Fibroblast of lung (primary cell): ENCODE results near the gene SGCG. TPM values are rescaled to one million over a fixed set of nuclear protein-coding genes. Genes with fewer than 3 reads are reported as not detected.

Experiments
- DNase-seq, 2 donors: peaks; one replicate each; pipeline versions ENCODE4 v3.0.0 to v3.0.0-alpha.2; 2010; ENCODE audit warnings: low read depth in 2 of 2
- H2AFZ ChIP-seq: 2 replicates; pipeline ENCODE4 v1.5.1; 2012; ENCODE audit warnings: low read length, control low read depth, inconsistent platforms
- H3K27ac ChIP-seq: 2 replicates; pipeline ENCODE4 v1.5.1; 2011; ENCODE audit warnings: low read length, control low read depth; ENCODE audit not compliant: insufficient read depth
- H3K27me3 ChIP-seq: 2 replicates; pipeline ENCODE4 v1.5.1; 2011; ENCODE audit warnings: mild to moderate bottlenecking, low read length; ENCODE audit not compliant: control insufficient read depth, insufficient read depth
- H3K36me3 ChIP-seq: 2 replicates; pipeline ENCODE4 v1.5.1; 2011; ENCODE audit warnings: low read length; ENCODE audit not compliant: control insufficient read depth, insufficient read depth
- H3K4me1 ChIP-seq: 2 replicates; pipeline ENCODE4 v1.5.1; 2011; ENCODE audit warnings: low read length; ENCODE audit not compliant: control insufficient read depth, insufficient read depth; ENCODE audit errors: extremely low read depth
- H3K4me2 ChIP-seq: 2 replicates; pipeline ENCODE4 v1.5.1; 2011; ENCODE audit warnings: low read length, control low read depth; ENCODE audit not compliant: insufficient read depth; ENCODE audit errors: extremely low read depth
- H3K4me3 ChIP-seq, 4 experiments: fragments of 200-600 bp in 1 of 4; sonication (generic) in 1 of 4; replicated peaks in 1 of 4; 2 replicates each; pipeline ENCODE4 v1.5.1; 2011 to 2016; ENCODE audit warnings: low read length in 4 of 4, low read depth in 3 of 4, mild to moderate bottlenecking in 3 of 4, control low read depth in 2 of 4, inconsistent platforms in 1 of 4, mixed read lengths in 1 of 4; ENCODE audit not compliant: insufficient read depth in 1 of 4; ENCODE audit errors: control extremely low read depth in 1 of 4
- H3K79me2 ChIP-seq: 2 replicates; pipeline ENCODE4 v1.5.1; 2012; ENCODE audit warnings: mild to moderate bottlenecking, low read length, inconsistent platforms; ENCODE audit not compliant: control insufficient read depth, insufficient read depth
- H3K9ac ChIP-seq: 2 replicates; pipeline ENCODE4 v1.5.1; 2011; ENCODE audit warnings: mild to moderate bottlenecking, low read length, control low read depth; ENCODE audit not compliant: insufficient read depth
- H3K9me3 ChIP-seq: 2 replicates; pipeline ENCODE4 v1.5.1; 2012; ENCODE audit warnings: low read depth, low read length; ENCODE audit not compliant: control insufficient read depth, insufficient read depth
- H4K20me1 ChIP-seq: 2 replicates; pipeline ENCODE4 v1.5.1; 2011; ENCODE audit warnings: low read length; ENCODE audit not compliant: control insufficient read depth, insufficient read depth; ENCODE audit errors: extremely low read depth
- EZH2 ChIP-seq: IDR thresholded peaks from 2 replicates; pipeline ENCODE4 v1.5.1; 2012; ENCODE audit warnings: low read length, control low read depth, mild to moderate bottlenecking; ENCODE audit errors: missing control alignments
- polyA plus RNA-seq, 2 donors: library from polyadenylated mRNA; depleted of rRNA in 1 of 2; stranded (reverse) in 1 of 2; unstranded in 1 of 2; fragments of >200 nt; gene quantifications; 2 replicates each; pipeline ENCODE4 v1.2.1, GENCODE V29; 2011 to 2012; ENCODE audit warnings: missing spikeins in 1 of 2
- total RNA-seq: library from RNA; depleted of rRNA; stranded (reverse); fragments of >200 nt; gene quantifications from 2 replicates; pipeline ENCODE4 v1.2.1, GENCODE V29; 2014
- TF ChIP-seq, protein P1 (sequence below), 2 donors: IDR thresholded peaks in 1 of 2; conservative IDR thresholded peaks in 1 of 2; 1 replicate in 1 of 2; 2 replicates in 1 of 2; pipeline ENCODE4 v1.5.1; 2011 to 2012; ENCODE audit warnings: low read length in 2 of 2, control low read depth in 1 of 2, inconsistent platforms in 1 of 2, low read depth in 1 of 2, mild to moderate bottlenecking in 1 of 2

SGCG gene
- total and polyA plus RNA-seq, 2 donors (not counting 1 experiment from before 2014, with no cell fraction given), result 0.14 to 1.5 TPM

DNA sequence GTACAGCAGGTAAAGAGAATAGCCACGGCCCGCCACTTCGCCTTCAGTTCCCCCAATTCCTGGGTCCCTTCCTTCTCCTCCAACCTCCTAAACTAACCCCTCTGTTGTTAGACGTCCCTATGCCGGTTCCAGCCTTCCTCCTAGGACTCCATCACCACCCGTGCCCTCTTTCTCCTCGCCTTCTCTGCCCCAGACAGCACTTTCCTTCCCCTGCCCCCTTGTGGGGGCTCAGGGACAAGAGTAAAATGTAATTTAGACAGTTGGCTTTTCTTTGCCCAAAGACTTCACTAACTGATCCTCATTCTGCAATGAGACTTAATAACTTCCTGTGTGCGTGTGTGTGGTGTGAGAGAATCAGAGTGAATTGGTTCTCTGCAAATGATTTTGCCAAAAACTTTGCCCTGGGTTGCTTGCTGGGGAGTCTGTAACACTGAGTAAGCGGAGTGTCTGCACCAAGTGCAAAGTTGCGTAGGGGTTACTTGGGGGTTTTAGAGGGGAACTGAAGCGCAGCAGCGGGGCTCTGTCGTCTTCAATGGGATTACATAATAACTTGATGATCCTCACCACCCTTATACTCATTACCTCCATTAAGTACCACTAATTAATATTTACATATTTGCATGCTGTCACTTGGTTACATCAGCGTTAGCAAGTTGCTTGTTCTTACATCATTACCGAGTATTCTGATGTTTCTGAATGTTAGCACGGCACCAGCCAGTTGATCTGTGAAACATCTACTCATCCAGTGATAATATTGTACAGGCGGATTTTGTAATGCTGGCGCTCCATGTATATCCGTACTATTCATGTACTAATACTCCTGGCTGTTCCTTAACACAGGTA lies 19.9 kb upstream of the SGCG start:
- H4K20me1 ChIP-seq, result no peaks in the 10 kb centered on the region
- H3K4me2 ChIP-seq, result no peak overlapping the region
- no peaks in the 10 kb centered on the region for H3K79me2 ChIP-seq
- no peak overlapping the region for H2AFZ ChIP-seq
- no peaks in the 10 kb centered on the region for H3K9me3 ChIP-seq
- peaks cover 10% of the 10 kb centered on the region for H3K27me3 ChIP-seq
- H3K36me3 ChIP-seq, result no peaks in the 10 kb centered on the region
- peak in 1 of 2 donors; percentile 81 for DNase-seq
- no peak overlapping the region for H3K9ac ChIP-seq
- H3K4me3 ChIP-seq, result peak overlapping the region in 2 of 4 experiments; percentile 20 to 77
- no peak for TF ChIP-seq EZH2
- TF ChIP-seq, protein P1, sequence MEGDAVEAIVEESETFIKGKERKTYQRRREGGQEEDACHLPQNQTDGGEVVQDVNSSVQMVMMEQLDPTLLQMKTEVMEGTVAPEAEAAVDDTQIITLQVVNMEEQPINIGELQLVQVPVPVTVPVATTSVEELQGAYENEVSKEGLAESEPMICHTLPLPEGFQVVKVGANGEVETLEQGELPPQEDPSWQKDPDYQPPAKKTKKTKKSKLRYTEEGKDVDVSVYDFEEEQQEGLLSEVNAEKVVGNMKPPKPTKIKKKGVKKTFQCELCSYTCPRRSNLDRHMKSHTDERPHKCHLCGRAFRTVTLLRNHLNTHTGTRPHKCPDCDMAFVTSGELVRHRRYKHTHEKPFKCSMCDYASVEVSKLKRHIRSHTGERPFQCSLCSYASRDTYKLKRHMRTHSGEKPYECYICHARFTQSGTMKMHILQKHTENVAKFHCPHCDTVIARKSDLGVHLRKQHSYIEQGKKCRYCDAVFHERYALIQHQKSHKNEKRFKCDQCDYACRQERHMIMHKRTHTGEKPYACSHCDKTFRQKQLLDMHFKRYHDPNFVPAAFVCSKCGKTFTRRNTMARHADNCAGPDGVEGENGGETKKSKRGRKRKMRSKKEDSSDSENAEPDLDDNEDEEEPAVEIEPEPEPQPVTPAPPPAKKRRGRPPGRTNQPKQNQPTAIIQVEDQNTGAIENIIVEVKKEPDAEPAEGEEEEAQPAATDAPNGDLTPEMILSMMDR (conservative IDR thresholded peaks at IDR 0.05 in 1 of 2, IDR thresholded peaks at IDR 0.05 in 1 of 2; ENCODE audit: low read depth in 1 of 2, low read length in 2 of 2), result no peak
- no peaks in the 10 kb centered on the region for H3K4me1 ChIP-seq
- no peak overlapping the region for H3K27ac ChIP-seq

DNA sequence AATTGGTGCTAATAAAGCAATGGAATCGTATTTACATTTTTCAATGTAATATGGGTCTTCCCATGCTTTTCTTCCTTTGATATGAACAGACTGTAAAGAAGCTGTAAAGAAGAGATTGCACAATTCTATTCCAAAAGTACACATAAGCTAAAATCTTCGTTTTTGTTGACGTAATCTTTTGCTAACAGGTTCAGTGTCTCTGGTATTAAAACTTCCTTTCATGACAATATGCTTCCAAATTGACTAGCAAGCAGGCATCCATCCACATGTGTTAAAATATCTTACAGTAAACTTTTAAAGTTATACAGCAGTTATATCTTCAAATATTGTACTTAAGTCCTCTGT lies 19.3 kb upstream of the SGCG start:
- no peak overlapping the region for H3K9ac ChIP-seq
- no peaks in the 10 kb centered on the region for H4K20me1 ChIP-seq
- peak overlapping the region in 1 of 4 experiments; percentile 77 for H3K4me3 ChIP-seq
- no peak overlapping the region for H3K4me2 ChIP-seq
- H3K9me3 ChIP-seq, result no peaks in the 10 kb centered on the region
- H2AFZ ChIP-seq, result no peak overlapping the region
- no peak overlapping the region for H3K27ac ChIP-seq
- H3K27me3 ChIP-seq, result peaks cover 10% of the 10 kb centered on the region
- H3K36me3 ChIP-seq, result no peaks in the 10 kb centered on the region
- no peaks in the 10 kb centered on the region for H3K79me2 ChIP-seq
- no peaks in the 10 kb centered on the region for H3K4me1 ChIP-seq
- no peak for DNase-seq
- TF ChIP-seq, protein P1 (conservative IDR thresholded peaks at IDR 0.05 in 1 of 2, IDR thresholded peaks at IDR 0.05 in 1 of 2; ENCODE audit: low read depth in 1 of 2, low read length in 2 of 2), result no peak
- no peak for TF ChIP-seq EZH2

DNA sequence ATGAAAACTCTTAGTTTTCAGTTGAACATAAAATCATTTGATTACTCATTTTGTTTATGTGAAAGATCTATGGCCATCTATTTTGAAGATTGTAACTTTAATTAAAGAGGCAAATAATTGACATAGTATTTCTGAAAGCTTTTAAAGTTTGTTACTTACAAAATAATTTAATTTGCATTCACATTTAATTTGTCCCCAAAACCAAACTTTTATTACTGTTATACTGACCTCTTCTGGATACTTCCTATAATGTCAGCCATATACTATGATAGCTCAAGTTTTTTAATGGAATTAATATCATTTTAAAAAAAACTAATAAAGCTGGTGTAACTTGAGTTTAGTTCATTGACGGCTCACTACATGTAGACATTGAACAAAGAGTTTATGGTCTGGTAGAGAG lies 4.9 kb upstream of the SGCG start:
- no peak overlapping the region for H3K4me3 ChIP-seq
- peak in 1 of 2 donors; percentile 40 for DNase-seq
- H3K4me2 ChIP-seq, result no peak overlapping the region
- TF ChIP-seq, protein P1 (conservative IDR thresholded peaks at IDR 0.05 in 1 of 2, IDR thresholded peaks at IDR 0.05 in 1 of 2; ENCODE audit: low read depth in 1 of 2, low read length in 2 of 2), result peak in 1 of 2 donors; percentile 35
- TF ChIP-seq EZH2, result no peak
- H3K27ac ChIP-seq, result no peak overlapping the region
- H3K9me3 ChIP-seq, result no peaks in the 10 kb centered on the region
- H3K4me1 ChIP-seq, result no peaks in the 10 kb centered on the region
- no peaks in the 10 kb centered on the region for H3K36me3 ChIP-seq
- no peaks in the 10 kb centered on the region for H4K20me1 ChIP-seq
- no peak overlapping the region for H2AFZ ChIP-seq
- H3K79me2 ChIP-seq, result no peaks in the 10 kb centered on the region
- no peaks in the 10 kb centered on the region for H3K27me3 ChIP-seq
- no peak overlapping the region for H3K9ac ChIP-seq
